HEK293 (cell line): ENCODE data around the gene IFNG.

Experiments used
- CTCF ChIP-seq: fragments of 450-650 bp; formaldehyde crosslinking; IDR thresholded peaks from 2 replicates; pipeline ENCODE4 v1.5.1; 2016; ENCODE audit warnings: missing biosample characterization, missing genetic modification characterization
- ELK4 ChIP-seq: IDR thresholded peaks from 2 replicates; pipeline ENCODE4 v1.6.1; 2011; ENCODE audit warnings: mild to moderate bottlenecking, low read depth, low read length, borderline replicate concordance
- GFI1B ChIP-seq: fragments of 450-650 bp; formaldehyde crosslinking; IDR thresholded peaks from 2 replicates; pipeline ENCODE4 v1.5.1; 2016; ENCODE audit warnings: missing biosample characterization, missing genetic modification characterization
- HOXA7 ChIP-seq: sonication (generic); formaldehyde crosslinking; IDR thresholded peaks from 2 replicates; pipeline ENCODE4 v1.8.1; 2022; ENCODE audit warnings: missing genetic modification reagents, borderline replicate concordance
- INSM2 ChIP-seq: fragments of 450-650 bp; formaldehyde crosslinking; IDR thresholded peaks from 2 replicates; pipeline ENCODE4 v1.5.1; 2016; ENCODE audit warnings: missing biosample characterization, missing genetic modification characterization
- YY1 ChIP-seq: fragments of 450-650 bp; formaldehyde crosslinking; IDR thresholded peaks from 2 replicates; pipeline ENCODE4 v1.5.1; 2018; ENCODE audit warnings: missing biosample characterization, missing genetic modification characterization
- ZNF555 ChIP-seq: fragments of 450-650 bp; formaldehyde crosslinking; conservative IDR thresholded peaks from 2 replicates; pipeline ENCODE4 v1.5.1; 2017; ENCODE audit warnings: missing biosample characterization, mild to moderate bottlenecking, missing genetic modification characterization, inconsistent platforms
- ZNF623 ChIP-seq: fragments of 450-650 bp; formaldehyde crosslinking; IDR thresholded peaks from 2 replicates; pipeline ENCODE4 v1.5.1; 2016; ENCODE audit warnings: missing biosample characterization, missing genetic modification characterization
- TF ChIP-seq, protein P1 (sequence below): fragments of 450-650 bp; formaldehyde crosslinking; IDR thresholded peaks from 2 replicates; pipeline ENCODE4 v1.5.1; 2016; ENCODE audit warnings: missing biosample characterization, missing genetic modification characterization
- TF ChIP-seq, protein P2 (sequence below): fragments of 450-650 bp; IDR thresholded peaks from 2 replicates; pipeline ENCODE4 v1.5.1; 2018; ENCODE audit warnings: missing biosample characterization, mild to moderate bottlenecking, missing genetic modification characterization
- TF ChIP-seq, protein P3 (sequence below): fragments of 450-650 bp; formaldehyde crosslinking; IDR thresholded peaks from 2 replicates; pipeline ENCODE4 v1.5.1; 2016; ENCODE audit warnings: missing biosample characterization, missing genetic modification characterization

DNA sequence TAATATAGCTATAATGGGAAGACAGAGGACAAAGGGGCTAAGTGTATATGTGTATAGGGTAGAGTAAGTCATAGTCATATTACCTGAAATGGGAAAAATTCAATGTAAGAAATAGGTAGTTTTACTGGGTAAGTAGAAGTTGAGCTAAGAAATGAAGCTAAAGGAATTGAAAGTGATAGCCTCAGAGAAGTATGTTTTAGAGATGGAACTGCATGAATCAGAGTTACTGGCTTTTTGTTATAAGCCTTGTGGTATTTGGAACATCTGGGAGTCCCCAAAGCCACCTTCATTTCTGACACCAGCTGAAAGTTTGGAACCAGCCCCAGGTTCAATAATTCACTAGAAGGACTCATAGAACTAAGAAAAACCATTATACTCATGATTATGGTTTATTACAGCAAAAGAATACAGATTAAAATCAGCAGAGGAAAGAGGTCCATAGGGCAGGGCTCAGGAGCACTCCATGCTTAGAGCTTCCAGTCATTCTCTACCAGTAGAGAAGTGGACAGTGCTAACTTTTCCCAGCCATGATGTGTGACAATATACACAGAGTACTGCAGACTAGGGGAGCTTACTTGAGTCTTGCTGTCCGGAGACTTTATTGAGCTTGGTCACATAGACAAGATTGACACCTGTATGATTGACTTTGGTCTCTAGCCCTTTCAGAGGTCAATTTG is 9.8 kb upstream of the IFNG start:
- TF ChIP-seq INSM2 (tag by site-specific recombination) (no peak), CTCF (tag by site-specific recombination) (no peak), ELK4 (no peak), ZNF623 (tag by site-specific recombination) (no peak), HOXA7 (CRISPR knock-in tag) (no peak), ZNF555 (no peak), GFI1B (tag by site-specific recombination) (no peak), YY1 (no peak)
- TF ChIP-seq, protein P1, sequence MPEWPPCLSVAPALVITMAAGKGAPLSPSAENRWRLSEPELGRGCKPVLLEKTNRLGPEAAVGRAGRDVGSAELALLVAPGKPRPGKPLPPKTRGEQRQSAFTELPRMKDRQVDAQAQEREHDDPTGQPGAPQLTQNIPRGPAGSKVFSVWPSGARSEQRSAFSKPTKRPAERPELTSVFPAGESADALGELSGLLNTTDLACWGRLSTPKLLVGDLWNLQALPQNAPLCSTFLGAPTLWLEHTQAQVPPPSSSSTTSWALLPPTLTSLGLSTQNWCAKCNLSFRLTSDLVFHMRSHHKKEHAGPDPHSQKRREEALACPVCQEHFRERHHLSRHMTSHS (tag by site-specific recombination) = no peak
- TF ChIP-seq, protein P2, sequence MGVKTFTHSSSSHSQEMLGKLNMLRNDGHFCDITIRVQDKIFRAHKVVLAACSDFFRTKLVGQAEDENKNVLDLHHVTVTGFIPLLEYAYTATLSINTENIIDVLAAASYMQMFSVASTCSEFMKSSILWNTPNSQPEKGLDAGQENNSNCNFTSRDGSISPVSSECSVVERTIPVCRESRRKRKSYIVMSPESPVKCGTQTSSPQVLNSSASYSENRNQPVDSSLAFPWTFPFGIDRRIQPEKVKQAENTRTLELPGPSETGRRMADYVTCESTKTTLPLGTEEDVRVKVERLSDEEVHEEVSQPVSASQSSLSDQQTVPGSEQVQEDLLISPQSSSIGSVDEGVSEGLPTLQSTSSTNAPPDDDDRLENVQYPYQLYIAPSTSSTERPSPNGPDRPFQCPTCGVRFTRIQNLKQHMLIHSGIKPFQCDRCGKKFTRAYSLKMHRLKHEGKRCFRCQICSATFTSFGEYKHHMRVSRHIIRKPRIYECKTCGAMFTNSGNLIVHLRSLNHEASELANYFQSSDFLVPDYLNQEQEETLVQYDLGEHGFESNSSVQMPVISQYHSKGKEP (tag by site-specific recombination) = no peak
- TF ChIP-seq, protein P3, sequence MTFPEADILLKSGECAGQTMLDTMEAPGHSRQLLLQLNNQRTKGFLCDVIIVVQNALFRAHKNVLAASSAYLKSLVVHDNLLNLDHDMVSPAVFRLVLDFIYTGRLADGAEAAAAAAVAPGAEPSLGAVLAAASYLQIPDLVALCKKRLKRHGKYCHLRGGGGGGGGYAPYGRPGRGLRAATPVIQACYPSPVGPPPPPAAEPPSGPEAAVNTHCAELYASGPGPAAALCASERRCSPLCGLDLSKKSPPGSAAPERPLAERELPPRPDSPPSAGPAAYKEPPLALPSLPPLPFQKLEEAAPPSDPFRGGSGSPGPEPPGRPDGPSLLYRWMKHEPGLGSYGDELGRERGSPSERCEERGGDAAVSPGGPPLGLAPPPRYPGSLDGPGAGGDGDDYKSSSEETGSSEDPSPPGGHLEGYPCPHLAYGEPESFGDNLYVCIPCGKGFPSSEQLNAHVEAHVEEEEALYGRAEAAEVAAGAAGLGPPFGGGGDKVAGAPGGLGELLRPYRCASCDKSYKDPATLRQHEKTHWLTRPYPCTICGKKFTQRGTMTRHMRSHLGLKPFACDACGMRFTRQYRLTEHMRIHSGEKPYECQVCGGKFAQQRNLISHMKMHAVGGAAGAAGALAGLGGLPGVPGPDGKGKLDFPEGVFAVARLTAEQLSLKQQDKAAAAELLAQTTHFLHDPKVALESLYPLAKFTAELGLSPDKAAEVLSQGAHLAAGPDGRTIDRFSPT (tag by site-specific recombination) = no peak
